Stimulated activated CD4-positive, alpha-beta T cell treated with anti-CD3 and anti-CD28 coated beads, Interleukin-12 subunit alpha, Interleukin-12 subunit beta, amount 100 ng/mL, for 4 hours (primary cell): ENCODE data around the gene KCNT1.

Experiments
- DNase-seq: peaks from one replicate; pipeline ENCODE4 v3.0.0-alpha.2; 2020

The KCNT1 gene

GRCh38 chr9:135769489-135770202, 67.7 kb downstream of the KCNT1 start:
- DNase-seq = no peak

GRCh38 chr9:135770203-135770535, 68.2 kb downstream of the KCNT1 start:
- DNase-seq = no peak

GRCh38 chr9:135770771-135771170, 68.8 kb downstream of the KCNT1 start:
- DNase-seq = no peak

GRCh38 chr9:135771401-135772051, 69.5 kb downstream of the KCNT1 start:
- DNase-seq = no peak

GRCh38 chr9:135772056-135772646, 70.2 kb downstream of the KCNT1 start:
- DNase-seq = no peak

- no peak for DNase-seq
Measured at GRCh38 chr9:135772702-135773493, 70.9 kb downstream of the KCNT1 start.

- no peak for DNase-seq
Measured at GRCh38 chr9:135773530-135774238, 71.7 kb downstream of the KCNT1 start.

GRCh38 chr9:135774239-135774747, 72.3 kb downstream of the KCNT1 start:
- DNase-seq = no peak

GRCh38 chr9:135774794-135775525, 73.0 kb downstream of the KCNT1 start:
- no peak for DNase-seq

- no peak for DNase-seq
Measured at GRCh38 chr9:135775911-135776310, 73.9 kb downstream of the KCNT1 start.

- no peak for DNase-seq
Measured at GRCh38 chr9:135776893-135777622, 75.1 kb downstream of the KCNT1 start.

- DNase-seq = no peak
Measured at GRCh38 chr9:135777623-135778177, 75.7 kb downstream of the KCNT1 start.

- DNase-seq = no peak
Measured at GRCh38 chr9:135778421-135778820, 76.4 kb downstream of the KCNT1 start.

GRCh38 chr9:135779571-135779970, 77.6 kb downstream of the KCNT1 start:
- no peak for DNase-seq

- DNase-seq = no peak
Measured at GRCh38 chr9:135780086-135780485, 78.1 kb downstream of the KCNT1 start.

GRCh38 chr9:135780626-135781025, 78.6 kb downstream of the KCNT1 start:
- no peak for DNase-seq

GRCh38 chr9:135782946-135783345, 81.0 kb downstream of the KCNT1 start:
- no peak for DNase-seq

GRCh38 chr9:135783540-135784245, 81.7 kb downstream of the KCNT1 start:
- no peak for DNase-seq

- DNase-seq = no peak
Measured at GRCh38 chr9:135785013-135785575, 83.1 kb downstream of the KCNT1 start.

- no peak for DNase-seq
Measured at GRCh38 chr9:135786146-135786690, 84.2 kb downstream of the KCNT1 start.
